ENCODE results near the gene GUCD1. TPM values are rescaled to one million over a fixed set of nuclear protein-coding genes. Genes with fewer than 3 reads are reported as not detected.

The GUCD1 gene
- total RNA-seq, 1 experiment from 2014 or later = 48.7 TPM

- H3K79me2 ChIP-seq (ENCODE audit: insufficient read depth, low read length) = no peaks in the 10 kb centered on the region
- ATAC-seq (peak; percentile 95), DNase-seq (ENCODE audit: low read depth, low spot score) (peak; percentile 86)
- H4K20me1 ChIP-seq (ENCODE audit: insufficient read depth) = no peaks in the 10 kb centered on the region
- POLR2A ChIA-PET = interaction anchor here (1.0 to 1.2 kb wide), 2 partner anchors 14 to 35 kb away, joined by 3 read pairs; no protein-coding TSS in a partner anchor
- no peaks in the 10 kb centered on the region for H3K9me2 ChIP-seq (ENCODE audit: insufficient read depth)
- no peaks in the 10 kb centered on the region for H3K9me3 ChIP-seq (ENCODE audit: control insufficient read depth in 1 of 2, insufficient read depth in 1 of 2, low read depth in 1 of 2, low read length in 2 of 2)
- CTCF ChIA-PET = interaction anchor here (0.5 to 2.5 kb wide), 16 partner anchors 9 to 664 kb away, joined by 3 to 30 read pairs (median 4); partner anchors contain the start of genes GUCD1, SLC2A11 and SNRPD3
- BruUV-seq (replicated peaks) = no TSS peak
- peak overlapping the region in 1 of 2 experiments; percentile 14; a peak in 1 of 4 replicates for H3K4me3 ChIP-seq (replicated peaks in 1 of 2; ENCODE audit: low read depth in 1 of 2, low read length in 2 of 2)
- RAD21 ChIA-PET (ENCODE audit: low non-redundant PET in 1 of 2, low total read pairs in 2 of 2, uncharacterized antibody in 2 of 2, unreplicated experiment in 2 of 2) = interaction anchor here (0.5 to 0.7 kb wide), 3 partner anchors 20 to 63 kb away, joined by 3 to 6 read pairs (median 4); no protein-coding TSS in a partner anchor
- intact Hi-C loops (cut with micrococcal nuclease) = loop anchor here (1.0 to 10.0 kb wide), 3 partner anchors 197 to 537 kb away; partner anchors contain the start of genes GSTT2 and SUSD2
- H3K4me1 ChIP-seq (ENCODE audit: control insufficient read depth in 1 of 2, insufficient read depth in 2 of 2, low read length in 2 of 2) = peaks cover 11 to 14% of the 10 kb centered on the region in 2 experiments
- H3K27ac ChIP-seq (ENCODE audit: low read depth, low read length) = no peak overlapping the region
- H3K9ac ChIP-seq (ENCODE audit: low read length) = no peak overlapping the region; the same call in 1 of the 2 replicates
- TF ChIP-seq SRF (IDR thresholded peaks at IDR 0.05; ENCODE audit: low read depth) (no peak), ATF3 (IDR thresholded peaks at IDR 0.05) (no peak), REST (IDR thresholded peaks at IDR 0.05; ENCODE audit: low read depth) (no peak), ELF1 (IDR thresholded peaks at IDR 0.05; ENCODE audit: borderline replicate concordance, low read depth) (no peak), CTCF (IDR thresholded peaks at IDR 0.05 in 2 of 3, conservative IDR thresholded peaks at IDR 0.05 in 1 of 3; ENCODE audit: borderline replicate concordance in 1 of 3, insufficient read depth in 1 of 3, low read depth in 2 of 3, low read length in 2 of 3) (peak; percentile 70 to 79 (median 78); a peak in 5 of 6 replicates), JUND (IDR thresholded peaks at IDR 0.05) (peak; percentile 23; the same call in 1 of the 2 replicates), RAD21 (IDR thresholded peaks at IDR 0.05; ENCODE audit: low read depth) (peak; percentile 89)
- peak overlapping the region; percentile 90 for H2AFZ ChIP-seq (ENCODE audit: low read depth, low read length, poor library complexity, severe bottlenecking)
- no peaks in the 10 kb centered on the region for H3K36me3 ChIP-seq (ENCODE audit: control insufficient read depth in 1 of 2, insufficient read depth in 2 of 2, low read length in 2 of 2)
- peak overlapping the region; percentile 67 for H3K4me2 ChIP-seq (ENCODE audit: low read length)
- H3K27me3 ChIP-seq (ENCODE audit: insufficient read depth, low read length) = no peaks in the 10 kb centered on the region
Measured at GRCh38 chr22:24521791-24522245, 33.1 kb downstream of the GUCD1 start.
